GM13977 (cell line): ENCODE measurements around the gene BPI.
"Not testable (repeated sequence)": the region's sequence is repeated elsewhere in the genome, so short reads cannot be mapped to it uniquely, and the experiment has no call there.

Experiments
- DNase-seq: peaks from one replicate; pipeline ENCODE4 v3.0.0; 2012; ENCODE audit warnings: low spot score
- CTCF ChIP-seq: IDR thresholded peaks from 2 replicates; pipeline ENCODE4 v1.5.1; 2012; ENCODE audit warnings: mild to moderate bottlenecking, control low read depth; ENCODE audit not compliant: insufficient read depth; ENCODE audit errors: extremely low read depth, missing control alignments
- in situ Hi-C: fragments of 300-500 bp; cut with MboI; formaldehyde crosslinking; loops from one replicate; pipeline ENCODE4 v1.12.0; 2022; ENCODE audit warnings: low sequenced_read_pairs, low pct_unique_long_range_greater_than_20kb, mixed read lengths, inconsistent platforms; ENCODE audit not compliant: unreplicated experiment

Gene BPI

GRCh38 chr20:38283236-38283635 lies 20.7 kb upstream of the BPI start:
- in situ Hi-C loops = no loop called here
- TF ChIP-seq CTCF = no peak
- no peak for DNase-seq

GRCh38 chr20:38284066-38284650 lies 19.8 kb upstream of the BPI start:
- DNase-seq, in situ Hi-C loops: not testable (repeated sequence)

- no peak for TF ChIP-seq CTCF
- in situ Hi-C loops = no loop called here
- DNase-seq = no peak
Measured at GRCh38 chr20:38284893-38285444, 19.0 kb upstream of the BPI start.

- no peak for DNase-seq
- in situ Hi-C loops = no loop called here
- no peak for TF ChIP-seq CTCF
Measured at GRCh38 chr20:38286586-38287531, 17.1 kb upstream of the BPI start.

GRCh38 chr20:38290829-38291814 lies 12.8 kb upstream of the BPI start:
- in situ Hi-C loops = no loop called here
- TF ChIP-seq CTCF = peak; percentile 49
- DNase-seq = no peak

- no peak for TF ChIP-seq CTCF
- DNase-seq = no peak
- in situ Hi-C loops = no loop called here
Measured at GRCh38 chr20:38291966-38292365, 12.0 kb upstream of the BPI start.
